Measurements from ENCODE around the gene COX19. TPM values are rescaled to one million over a fixed set of nuclear protein-coding genes. Genes with fewer than 3 reads are reported as not detected.

Gene COX19
- polyA plus RNA-seq, 1 donor (not counting 4 experiments of a cell fraction or from before 2014, with no cell fraction given): 6.2 TPM

DNA sequence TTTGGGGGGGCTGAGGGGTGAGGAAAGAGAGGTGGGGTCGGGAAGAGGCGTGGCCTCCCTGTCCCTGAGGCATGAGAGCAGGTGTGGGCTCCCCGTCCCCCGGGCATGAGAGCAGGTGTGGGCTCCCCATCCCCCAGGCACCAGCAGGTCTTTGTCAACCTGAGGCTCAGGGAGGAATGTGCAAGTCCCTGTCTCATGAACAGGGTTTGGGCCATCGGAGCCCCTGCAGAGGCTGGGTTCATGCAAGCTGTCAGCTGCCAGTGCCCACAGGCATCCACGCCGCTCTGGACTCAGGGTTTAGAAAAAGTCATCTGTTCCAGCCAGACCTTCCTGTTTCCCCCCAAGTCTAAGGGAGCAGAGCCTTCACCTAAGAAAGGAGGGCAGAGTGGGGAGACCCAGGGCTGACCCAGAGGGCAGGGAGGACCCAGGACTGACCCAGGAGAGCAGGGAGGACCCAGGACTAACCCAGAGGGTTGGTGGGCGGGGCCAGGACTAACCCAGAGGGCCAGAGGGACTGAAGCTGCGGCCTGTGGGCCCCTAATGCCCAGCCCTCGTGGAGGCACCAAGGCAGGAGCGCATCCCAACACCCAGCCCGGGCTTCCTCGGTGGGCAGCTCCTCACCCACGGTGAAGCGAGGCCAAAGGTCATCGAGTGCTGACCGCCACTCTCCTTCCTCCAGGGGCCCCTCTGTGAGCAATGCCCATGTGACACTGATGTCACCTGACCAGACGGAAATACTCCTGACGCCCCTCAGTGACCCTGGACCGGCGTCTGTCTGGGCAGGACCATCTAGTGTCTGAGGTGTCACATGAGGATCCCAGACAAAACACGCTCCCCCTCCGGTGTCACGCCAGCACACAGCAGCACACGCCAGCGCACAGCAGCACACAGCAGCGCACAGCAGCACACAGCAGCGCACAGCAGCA is 40.1 kb upstream of the COX19 start:
- no peak for DNase-seq (ENCODE audit: low read depth, low spot score)
- Histone ChIP-seq H3K9me1 (ENCODE audit: control insufficient read depth, extremely low read depth, insufficient read depth, low read length) (no peaks in the 10 kb centered on the region), H3K36me3 (ENCODE audit: control insufficient read depth in 2 of 2, extremely low read depth in 1 of 2, insufficient read depth in 2 of 2, low read length in 2 of 2) (no peaks in the 10 kb centered on the region), H3K9ac (ENCODE audit: control insufficient read depth, extremely low read depth, insufficient read depth, low read length) (no peak overlapping the region), H3K27me3 (ENCODE audit: control insufficient read depth, extremely low read depth, insufficient read depth, low read length) (no peaks in the 10 kb centered on the region), H3K27ac (ENCODE audit: control insufficient read depth, insufficient read depth, low read length) (no peak overlapping the region), H3K4me1 (ENCODE audit: control insufficient read depth, extremely low read depth, insufficient read depth, low read length) (peaks cover 8% of the 10 kb centered on the region), H3K4me2 (ENCODE audit: control insufficient read depth, extremely low read depth, insufficient read depth, low read depth, low read length) (no peak overlapping the region), H3K79me2 (ENCODE audit: control insufficient read depth, insufficient read depth, low read length) (peaks cover 13% of the 10 kb centered on the region), H2AFZ (ENCODE audit: control insufficient read depth, low read length) (no peak overlapping the region), H4K20me1 (ENCODE audit: control insufficient read depth, extremely low read depth, insufficient read depth, low read length) (peaks cover 14% of the 10 kb centered on the region), H3K9me3 (ENCODE audit: control insufficient read depth, low read depth, low read length) (no peaks in the 10 kb centered on the region), H3K4me3 (ENCODE audit: control insufficient read depth in 2 of 3, extremely low read depth in 1 of 3, insufficient read depth in 2 of 3, low read depth in 1 of 3, low read length in 3 of 3) (no peak overlapping the region)
- FAIRE-seq: no peak
- TF ChIP-seq, protein P1, sequence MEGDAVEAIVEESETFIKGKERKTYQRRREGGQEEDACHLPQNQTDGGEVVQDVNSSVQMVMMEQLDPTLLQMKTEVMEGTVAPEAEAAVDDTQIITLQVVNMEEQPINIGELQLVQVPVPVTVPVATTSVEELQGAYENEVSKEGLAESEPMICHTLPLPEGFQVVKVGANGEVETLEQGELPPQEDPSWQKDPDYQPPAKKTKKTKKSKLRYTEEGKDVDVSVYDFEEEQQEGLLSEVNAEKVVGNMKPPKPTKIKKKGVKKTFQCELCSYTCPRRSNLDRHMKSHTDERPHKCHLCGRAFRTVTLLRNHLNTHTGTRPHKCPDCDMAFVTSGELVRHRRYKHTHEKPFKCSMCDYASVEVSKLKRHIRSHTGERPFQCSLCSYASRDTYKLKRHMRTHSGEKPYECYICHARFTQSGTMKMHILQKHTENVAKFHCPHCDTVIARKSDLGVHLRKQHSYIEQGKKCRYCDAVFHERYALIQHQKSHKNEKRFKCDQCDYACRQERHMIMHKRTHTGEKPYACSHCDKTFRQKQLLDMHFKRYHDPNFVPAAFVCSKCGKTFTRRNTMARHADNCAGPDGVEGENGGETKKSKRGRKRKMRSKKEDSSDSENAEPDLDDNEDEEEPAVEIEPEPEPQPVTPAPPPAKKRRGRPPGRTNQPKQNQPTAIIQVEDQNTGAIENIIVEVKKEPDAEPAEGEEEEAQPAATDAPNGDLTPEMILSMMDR (optimal IDR thresholded peaks at IDR 0.05 in 1 of 3, IDR thresholded peaks at IDR 0.05 in 1 of 3, conservative IDR thresholded peaks at IDR 0.05 in 1 of 3; ENCODE audit: extremely low read depth in 1 of 3, insufficient read depth in 2 of 3, low read length in 3 of 3): no peak
- TF ChIP-seq EZH2 (IDR thresholded peaks at IDR 0.05; ENCODE audit: low read length): no peak
- dilution Hi-C loops (cut with MboI; ENCODE audit: extremely low pct_ligation_motif_present, low sequenced_read_pairs): no loop called here

DNA sequence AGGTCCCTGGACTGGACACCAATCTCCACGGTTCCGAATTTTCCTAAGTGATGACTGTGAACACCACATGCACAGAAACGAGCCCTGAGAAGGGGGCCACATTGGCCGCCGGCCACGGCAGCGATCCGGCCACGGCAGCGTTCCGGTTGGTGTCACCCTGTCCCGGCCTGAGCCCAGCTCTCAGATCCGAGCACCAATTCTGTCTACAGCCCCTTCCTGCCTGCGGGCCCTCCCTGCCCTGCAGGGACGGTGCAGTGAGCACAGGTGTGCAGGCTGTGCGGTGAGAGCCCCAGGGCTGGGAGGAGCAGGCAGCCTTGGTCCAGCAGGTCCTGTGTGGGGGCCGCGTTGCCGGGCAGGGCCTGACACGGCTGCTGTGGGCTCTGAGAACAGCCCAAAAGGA is 39.3 kb upstream of the COX19 start:
- H3K79me2 ChIP-seq (ENCODE audit: control insufficient read depth, insufficient read depth, low read length): peaks cover 12% of the 10 kb centered on the region
- H3K36me3 ChIP-seq (ENCODE audit: control insufficient read depth in 2 of 2, extremely low read depth in 1 of 2, insufficient read depth in 2 of 2, low read length in 2 of 2): no peaks in the 10 kb centered on the region
- no peaks in the 10 kb centered on the region for H3K9me1 ChIP-seq (ENCODE audit: control insufficient read depth, extremely low read depth, insufficient read depth, low read length)
- peaks cover 8% of the 10 kb centered on the region for H3K4me1 ChIP-seq (ENCODE audit: control insufficient read depth, extremely low read depth, insufficient read depth, low read length)
- H4K20me1 ChIP-seq (ENCODE audit: control insufficient read depth, extremely low read depth, insufficient read depth, low read length): peaks cover 14% of the 10 kb centered on the region
- DNase-seq (ENCODE audit: low read depth, low spot score) (no peak), FAIRE-seq (no peak)
- no peak overlapping the region for H3K4me3 ChIP-seq (ENCODE audit: control insufficient read depth in 2 of 3, extremely low read depth in 1 of 3, insufficient read depth in 2 of 3, low read depth in 1 of 3, low read length in 3 of 3)
- no peak overlapping the region for H3K9ac ChIP-seq (ENCODE audit: control insufficient read depth, extremely low read depth, insufficient read depth, low read length)
- H3K9me3 ChIP-seq (ENCODE audit: control insufficient read depth, low read depth, low read length): no peaks in the 10 kb centered on the region
- dilution Hi-C loops (cut with MboI; ENCODE audit: extremely low pct_ligation_motif_present, low sequenced_read_pairs): no loop called here
- no peak overlapping the region for H2AFZ ChIP-seq (ENCODE audit: control insufficient read depth, low read length)
- H3K4me2 ChIP-seq (ENCODE audit: control insufficient read depth, extremely low read depth, insufficient read depth, low read depth, low read length): no peak overlapping the region
- no peak for TF ChIP-seq EZH2 (IDR thresholded peaks at IDR 0.05; ENCODE audit: low read length)
- TF ChIP-seq, protein P1 (optimal IDR thresholded peaks at IDR 0.05 in 1 of 3, IDR thresholded peaks at IDR 0.05 in 1 of 3, conservative IDR thresholded peaks at IDR 0.05 in 1 of 3; ENCODE audit: extremely low read depth in 1 of 3, insufficient read depth in 2 of 3, low read length in 3 of 3): no peak
- H3K27ac ChIP-seq (ENCODE audit: control insufficient read depth, insufficient read depth, low read length): no peak overlapping the region
- H3K27me3 ChIP-seq (ENCODE audit: control insufficient read depth, extremely low read depth, insufficient read depth, low read length): no peaks in the 10 kb centered on the region

Data from keratinocyte (primary cell).